GM12874 (cell line): ENCODE results near the gene CCDC85B.

ENCODE experiments used
- CTCF ChIP-seq: IDR thresholded peaks from 2 replicates; pipeline ENCODE4 v1.5.1; 2011; ENCODE audit warnings: low read depth, mild to moderate bottlenecking, control low read depth, low read length, moderate library complexity; ENCODE audit not compliant: insufficient read depth

Gene CCDC85B

GRCh38 chr11:65862941-65863888 is 27.3 kb upstream of the CCDC85B start:
- TF ChIP-seq CTCF, result no peak

DNA sequence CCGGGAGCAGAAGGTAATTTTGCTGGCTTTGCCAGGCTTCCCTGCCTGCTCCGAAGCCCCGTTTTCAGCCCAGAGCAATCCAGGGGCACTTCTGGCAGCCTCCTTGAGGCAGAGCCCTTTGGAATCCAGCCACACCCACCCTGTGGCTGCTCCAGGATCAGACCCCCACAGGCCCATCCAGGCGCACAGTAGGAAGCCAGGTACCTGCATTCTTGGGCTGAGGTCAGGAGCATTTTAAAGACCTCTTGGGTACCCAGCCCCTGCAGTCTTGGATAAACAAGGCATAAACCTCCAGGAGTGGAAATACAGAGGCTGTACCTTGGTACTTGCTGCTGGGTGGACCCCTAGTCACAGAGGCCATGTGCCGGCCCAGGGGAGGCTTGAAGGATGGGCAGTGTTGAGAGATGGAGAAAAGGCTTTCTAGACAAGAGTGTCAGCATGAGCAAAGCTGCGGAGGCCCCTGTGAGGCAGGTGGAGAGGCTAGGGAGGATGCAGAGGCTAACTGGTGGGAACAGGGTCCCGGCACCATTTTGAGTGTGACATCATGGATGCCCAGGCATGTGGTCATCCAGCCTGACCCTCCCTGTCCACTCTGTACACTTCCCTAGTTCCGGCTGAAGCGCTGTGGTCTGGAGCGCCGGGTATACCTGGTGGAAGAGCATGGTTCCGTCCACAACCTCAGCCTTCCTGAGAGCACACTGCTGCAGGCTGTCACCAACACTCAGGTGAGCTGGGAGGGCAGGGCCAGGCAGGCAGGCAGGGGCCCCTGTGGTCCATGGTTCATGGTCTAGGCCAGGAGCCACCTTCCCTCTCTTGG is 26.4 kb upstream of the CCDC85B start:
- TF ChIP-seq CTCF, result no peak

- TF ChIP-seq CTCF, result no peak
Measured at GRCh38 chr11:65864706-65865471, 25.6 kb upstream of the CCDC85B start.

GRCh38 chr11:65865550-65866172 is 24.8 kb upstream of the CCDC85B start:
- no peak for TF ChIP-seq CTCF

- no peak for TF ChIP-seq CTCF
Measured at GRCh38 chr11:65866509-65867283, 23.8 kb upstream of the CCDC85B start.

DNA sequence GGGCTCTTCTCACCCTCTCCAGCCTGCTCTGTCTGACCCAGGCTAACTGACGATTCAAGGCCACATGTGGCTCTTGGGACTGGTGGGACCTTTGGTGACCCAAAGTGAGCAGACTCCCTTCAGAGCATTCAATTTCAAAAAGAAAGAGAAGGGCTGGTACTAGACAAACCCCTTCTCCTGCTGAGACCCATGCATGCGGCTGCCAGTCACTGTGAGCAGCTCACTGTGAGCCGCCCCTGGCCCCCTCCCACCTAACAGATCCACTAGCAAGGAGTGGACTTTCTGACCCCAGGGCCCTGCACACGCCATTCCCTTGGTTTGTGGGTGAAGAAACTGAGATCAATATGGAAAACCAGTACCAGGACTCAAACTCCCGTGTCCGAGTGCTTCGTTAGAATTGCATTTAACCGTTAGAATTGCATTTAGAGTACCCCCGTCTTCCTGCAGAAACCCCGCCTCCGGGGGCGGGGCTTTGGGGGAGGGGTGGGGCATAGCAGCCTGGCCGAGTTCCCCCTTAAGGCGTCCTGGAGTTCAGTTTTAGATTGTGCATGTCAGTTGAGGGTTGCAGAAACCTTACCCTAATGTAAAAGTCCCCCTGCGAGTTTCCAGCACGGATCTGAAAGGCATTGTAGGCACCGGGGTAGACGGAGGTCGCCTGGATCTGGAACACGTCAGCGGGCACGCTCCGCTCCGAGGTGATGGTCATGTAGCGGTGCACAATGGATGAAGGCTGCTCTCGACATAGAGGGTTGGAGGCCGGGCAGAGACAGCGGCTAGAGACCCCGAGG is 23.0 kb upstream of the CCDC85B start:
- TF ChIP-seq CTCF, result no peak
